Astrocyte of the cerebellum (primary cell): ENCODE results near the gene CCL1.

Experiments
- DNase-seq: peaks from one replicate; pipeline ENCODE4 v3.0.0-alpha.2; 2011; ENCODE audit warnings: low read depth
- H3K4me3 ChIP-seq: 2 replicates; pipeline ENCODE4 v1.5.1; 2011; ENCODE audit warnings: mild to moderate bottlenecking, low read depth, low read length, moderate library complexity
- in situ Hi-C: cut with HindIII; loops from 2 replicates; pipeline ENCODE4 v1.10.0; 2017; ENCODE audit warnings: low sequenced_read_pairs
- TF ChIP-seq, protein P1 (sequence below): IDR thresholded peaks from 2 replicates; pipeline ENCODE4 v1.5.1; 2012; ENCODE audit warnings: low read length, low read depth, moderate library complexity, mild to moderate bottlenecking; ENCODE audit errors: missing control alignments

The CCL1 gene

DNA sequence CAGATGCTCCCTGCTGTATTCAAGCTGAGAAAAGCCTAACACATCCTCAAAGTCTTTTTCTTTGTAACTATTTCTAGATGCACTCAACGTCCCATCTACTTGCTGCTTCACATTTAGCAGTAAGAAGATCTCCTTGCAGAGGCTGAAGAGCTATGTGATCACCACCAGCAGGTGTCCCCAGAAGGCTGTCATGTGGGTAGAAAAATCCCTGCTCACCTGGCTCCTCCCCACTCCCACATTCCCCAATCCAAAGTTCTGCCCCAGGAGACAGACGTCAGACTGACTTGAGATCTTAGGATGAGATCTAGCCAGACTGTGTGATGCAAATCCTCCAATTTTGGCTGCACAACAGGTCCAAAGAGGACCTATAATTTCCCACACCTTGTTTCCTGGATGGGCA, 5.6 kb downstream of the CCL1 start:
- no peak for DNase-seq
- H3K4me3 ChIP-seq, result no peak overlapping the region
- in situ Hi-C loops, result loop anchor here (5.0 to 25.0 kb wide), 2 partner anchors 35 to 170 kb away; no protein-coding TSS in a partner anchor
- TF ChIP-seq, protein P1, sequence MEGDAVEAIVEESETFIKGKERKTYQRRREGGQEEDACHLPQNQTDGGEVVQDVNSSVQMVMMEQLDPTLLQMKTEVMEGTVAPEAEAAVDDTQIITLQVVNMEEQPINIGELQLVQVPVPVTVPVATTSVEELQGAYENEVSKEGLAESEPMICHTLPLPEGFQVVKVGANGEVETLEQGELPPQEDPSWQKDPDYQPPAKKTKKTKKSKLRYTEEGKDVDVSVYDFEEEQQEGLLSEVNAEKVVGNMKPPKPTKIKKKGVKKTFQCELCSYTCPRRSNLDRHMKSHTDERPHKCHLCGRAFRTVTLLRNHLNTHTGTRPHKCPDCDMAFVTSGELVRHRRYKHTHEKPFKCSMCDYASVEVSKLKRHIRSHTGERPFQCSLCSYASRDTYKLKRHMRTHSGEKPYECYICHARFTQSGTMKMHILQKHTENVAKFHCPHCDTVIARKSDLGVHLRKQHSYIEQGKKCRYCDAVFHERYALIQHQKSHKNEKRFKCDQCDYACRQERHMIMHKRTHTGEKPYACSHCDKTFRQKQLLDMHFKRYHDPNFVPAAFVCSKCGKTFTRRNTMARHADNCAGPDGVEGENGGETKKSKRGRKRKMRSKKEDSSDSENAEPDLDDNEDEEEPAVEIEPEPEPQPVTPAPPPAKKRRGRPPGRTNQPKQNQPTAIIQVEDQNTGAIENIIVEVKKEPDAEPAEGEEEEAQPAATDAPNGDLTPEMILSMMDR, result no peak

DNA sequence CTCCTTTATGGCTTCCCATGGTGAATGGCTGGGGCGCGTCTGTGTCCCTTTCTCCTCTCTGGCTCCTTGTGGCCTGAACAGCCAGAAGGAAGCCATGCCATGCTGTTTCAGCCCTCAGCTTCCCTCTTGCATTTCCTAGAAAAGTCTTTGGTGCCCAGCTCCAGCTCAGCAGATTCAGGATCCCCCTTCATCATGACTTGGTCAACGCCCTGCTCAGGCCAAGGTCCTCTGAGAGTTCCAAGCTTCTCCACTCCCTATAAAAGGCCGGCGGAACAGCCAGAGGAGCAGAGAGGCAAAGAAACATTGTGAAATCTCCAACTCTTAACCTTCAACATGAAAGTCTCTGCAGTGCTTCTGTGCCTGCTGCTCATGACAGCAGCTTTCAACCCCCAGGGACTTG, 6.8 kb downstream of the CCL1 start, which contains the start of gene CCL13:
Gene CCL13 (plus strand): TSS at position 287 of the 400 bp plus-strand sequence. CDS start 47 bp downstream, at position 334.
- TF ChIP-seq, protein P1, result no peak
- no peak within 1 kb of the TSS for H3K4me3 ChIP-seq
- no peak for DNase-seq
- in situ Hi-C loops, result loop anchor here (5.0 to 25.0 kb wide), 2 partner anchors 34 to 169 kb away; no protein-coding TSS in a partner anchor

GRCh38 chr17:34354637-34355036, 8.4 kb downstream of the CCL1 start:
- in situ Hi-C loops, result loop anchor here (5.0 to 25.0 kb wide), 2 partner anchors 32 to 167 kb away; no protein-coding TSS in a partner anchor
- H3K4me3 ChIP-seq, result no peak overlapping the region
- no peak for DNase-seq
- TF ChIP-seq, protein P1, result no peak

GRCh38 chr17:34352191-34352590, 10.8 kb downstream of the CCL1 start:
- TF ChIP-seq, protein P1, result no peak
- in situ Hi-C loops, result loop anchor here (25.0 kb wide), 1 partner anchor 165 kb away; no protein-coding TSS in a partner anchor
- DNase-seq, result no peak

DNA sequence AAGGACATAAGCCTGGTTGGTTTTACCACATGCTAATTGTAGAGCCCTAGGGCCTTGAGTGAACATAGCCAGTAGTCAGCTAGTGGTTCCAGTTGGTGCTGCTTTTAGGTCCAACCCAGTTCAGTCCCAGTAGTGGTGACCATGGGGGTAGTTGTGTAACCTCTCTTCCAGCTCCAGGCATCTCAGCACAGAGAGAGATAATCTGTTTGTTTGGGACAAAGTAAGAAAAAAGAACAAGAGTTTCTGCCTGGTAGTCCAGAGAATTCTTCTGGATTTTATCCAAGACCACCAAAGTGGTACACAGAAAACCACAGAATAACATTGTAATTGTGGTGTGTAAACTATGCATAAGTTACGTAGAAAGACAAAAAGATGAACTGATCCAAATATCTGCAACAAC, 11.9 kb downstream of the CCL1 start:
- no peak for DNase-seq
- H3K4me3 ChIP-seq, result no peak overlapping the region
- in situ Hi-C loops, result loop anchor here (25.0 kb wide), 1 partner anchor 164 kb away; no protein-coding TSS in a partner anchor
- TF ChIP-seq, protein P1, result no peak

More at GRCh38 chr17:34352191-34352590, 10.8 kb downstream of the CCL1 start:
- no peak overlapping the region for H3K4me3 ChIP-seq

DNA sequence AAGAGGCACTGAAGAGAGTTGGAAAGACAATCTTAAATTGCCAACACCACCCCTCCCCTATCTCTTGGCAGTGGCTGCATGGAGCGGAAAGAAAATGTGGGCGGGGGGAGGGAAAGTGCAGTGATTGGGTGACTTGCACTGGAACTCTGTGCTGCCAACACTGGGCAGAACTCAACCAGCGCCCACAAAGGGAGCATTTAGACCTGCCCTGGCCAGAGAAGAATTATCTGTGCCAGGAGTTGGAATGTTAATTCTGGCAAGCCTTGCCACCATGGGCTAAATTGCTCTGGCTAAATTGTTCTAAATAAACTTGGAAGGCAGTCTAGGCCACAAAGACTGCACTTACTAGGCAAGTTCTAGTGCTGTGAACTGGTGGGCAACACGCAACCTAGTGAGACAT, 13.3 kb downstream of the CCL1 start:
- TF ChIP-seq, protein P1, result no peak
- in situ Hi-C loops, result loop anchor here (25.0 kb wide), 1 partner anchor 162 kb away; no protein-coding TSS in a partner anchor
- DNase-seq, result no peak
- H3K4me3 ChIP-seq, result no peak overlapping the region
